DMS53 treated with DMSO at 0.1 percent for 48 hours (cell line): ENCODE measurements around the gene FAM83D.
A peak's percentile ranks its signal among the peaks of the same experiment; 100 is the strongest.
"Not testable (repeated sequence)": the region's sequence is repeated elsewhere in the genome, so short reads cannot be mapped to it uniquely, and the experiment has no call there.

Source experiments
- DNase-seq: peaks from one replicate; lab custom pipeline; 2025; ENCODE audit not compliant: unreplicated experiment; lab: John Stamatoyannopoulos, UW

Gene FAM83D

GRCh38 chr20:38935285-38935684 is 9.1 kb downstream of the FAM83D start:
- DNase-seq = no peak

- DNase-seq = no peak
These were observed 9.8 kb downstream of the FAM83D start for GRCh38 chr20:38935967-38936407.

GRCh38 chr20:38937000-38937399 is 10.8 kb downstream of the FAM83D start:
- no peak for DNase-seq

GRCh38 chr20:38937978-38938473 is 11.8 kb downstream of the FAM83D start:
- DNase-seq = no peak

GRCh38 chr20:38939686-38940085 is 13.5 kb downstream of the FAM83D start:
- DNase-seq = no peak

GRCh38 chr20:38940644-38941043 is 14.4 kb downstream of the FAM83D start:
- DNase-seq = no peak

- no peak for DNase-seq
These were observed 15.6 kb downstream of the FAM83D start for GRCh38 chr20:38941726-38942389.

- DNase-seq = no peak
These were observed 18.8 kb downstream of the FAM83D start for GRCh38 chr20:38945012-38945411.

GRCh38 chr20:38946836-38947235 is 20.6 kb downstream of the FAM83D start:
- DNase-seq = no peak

GRCh38 chr20:38947931-38948362 is 21.7 kb downstream of the FAM83D start:
- no peak for DNase-seq

GRCh38 chr20:38950254-38950653 is 24.0 kb downstream of the FAM83D start:
- no peak for DNase-seq

GRCh38 chr20:38951611-38952010 is 25.4 kb downstream of the FAM83D start:
- DNase-seq = no peak

- DNase-seq = no peak
These were observed 25.9 kb downstream of the FAM83D start for GRCh38 chr20:38952153-38952552.

- DNase-seq = no peak
These were observed 27.6 kb downstream of the FAM83D start for GRCh38 chr20:38953630-38954340.

- DNase-seq = no peak
These were observed 31.1 kb downstream of the FAM83D start for GRCh38 chr20:38957235-38957876.

GRCh38 chr20:38957915-38958485 is 31.8 kb downstream of the FAM83D start:
- DNase-seq = no peak

- not testable (repeated sequence) for DNase-seq
These were observed 34.0 kb downstream of the FAM83D start for GRCh38 chr20:38960187-38960687.

- DNase-seq = no peak
These were observed 35.4 kb downstream of the FAM83D start for GRCh38 chr20:38961530-38962043.

- DNase-seq = peak; percentile 93
These were observed 36.1 kb downstream of the FAM83D start, which contains the start of gene DHX35 for GRCh38 chr20:38962044-38962927. TSS of gene DHX35 (plus strand) at chr20:38962344. CDS start at chr20:38962368, 24 bp downstream.

GRCh38 chr20:38962928-38963401 is 36.7 kb downstream of the FAM83D start:
- DNase-seq = no peak
